Thyroid gland (tissue), 4 donors: ENCODE results near the gene KYAT1.

ENCODE experiments used
- CTCF ChIP-seq, 6 experiments: fragments of 200-600 bp in 3 of 6; fragments of 450-650 bp in 3 of 6; sonication (generic) in 3 of 6; IDR thresholded peaks; one replicate each; pipeline ENCODE4 v1.5.1; 2016 to 2019; ENCODE audit warnings: antibody characterized with exemption in 6 of 6, mild to moderate bottlenecking in 2 of 6, inconsistent platforms in 1 of 6, moderate library complexity in 1 of 6
- POLR2A ChIP-seq, 2 donors: fragments of 450-650 bp; IDR thresholded peaks; one replicate each; pipeline ENCODE4 v1.6.1; 2017; ENCODE audit warnings: antibody characterized with exemption in 2 of 2, mild to moderate bottlenecking in 2 of 2, moderate library complexity in 1 of 2

- TF ChIP-seq CTCF (IDR thresholded peaks at IDR 0.05) (no peak), POLR2A (IDR thresholded peaks at IDR 0.05) (no peak)
Observed at GRCh38 chr9:128928624-128929023, 46.9 kb upstream of the KYAT1 start.
